COLO829 (cell line): ENCODE data around the gene COLQ.
"Not testable (repeated sequence)": the region's sequence is repeated elsewhere in the genome, so short reads cannot be mapped to it uniquely, and the experiment has no call there.

Source experiments
- DNase-seq: peaks from one replicate; pipeline ENCODE4 v3.0.0; 2012; ENCODE audit warnings: low spot score

The COLQ gene

DNA sequence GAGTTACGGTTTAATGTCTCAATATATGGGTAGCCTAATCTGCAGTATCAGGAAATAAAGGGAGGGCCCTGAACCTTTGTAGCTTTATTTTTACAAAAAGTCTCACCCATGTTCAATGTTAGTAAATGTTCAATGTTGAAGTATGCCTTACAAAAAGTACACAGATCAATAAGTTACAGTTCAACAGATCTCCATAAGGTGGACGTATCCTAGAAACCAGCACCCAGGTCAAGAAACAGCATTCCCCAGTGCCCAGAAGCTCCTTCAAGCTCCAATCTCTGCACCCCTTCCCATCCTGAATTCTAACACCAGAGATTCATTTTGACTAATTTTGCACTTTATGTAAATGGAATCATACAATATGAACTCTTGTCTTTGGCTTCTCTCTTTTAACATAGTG is 31.3 kb downstream of the COLQ start:
- DNase-seq, result no peak

DNA sequence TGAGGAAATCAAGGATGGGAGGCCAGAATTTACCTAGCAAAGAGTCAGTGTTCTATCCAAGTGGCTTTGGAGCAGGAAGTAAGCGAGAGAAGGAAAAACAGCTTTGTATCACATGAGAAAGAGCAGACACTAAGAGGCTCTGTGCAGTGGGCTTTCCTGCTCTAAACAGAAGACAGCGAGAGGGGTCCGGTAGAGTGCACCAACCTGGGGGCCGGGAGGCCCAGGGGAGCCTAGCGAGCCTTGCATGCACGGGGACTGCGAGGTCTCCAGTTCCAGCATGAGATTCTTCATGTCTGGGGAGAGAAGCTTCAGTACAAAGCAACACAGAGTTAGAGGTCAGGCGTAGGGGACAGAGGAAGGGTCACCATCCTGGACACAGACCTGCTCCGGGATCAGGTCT is 33.5 kb downstream of the COLQ start:
- DNase-seq, result no peak

DNA sequence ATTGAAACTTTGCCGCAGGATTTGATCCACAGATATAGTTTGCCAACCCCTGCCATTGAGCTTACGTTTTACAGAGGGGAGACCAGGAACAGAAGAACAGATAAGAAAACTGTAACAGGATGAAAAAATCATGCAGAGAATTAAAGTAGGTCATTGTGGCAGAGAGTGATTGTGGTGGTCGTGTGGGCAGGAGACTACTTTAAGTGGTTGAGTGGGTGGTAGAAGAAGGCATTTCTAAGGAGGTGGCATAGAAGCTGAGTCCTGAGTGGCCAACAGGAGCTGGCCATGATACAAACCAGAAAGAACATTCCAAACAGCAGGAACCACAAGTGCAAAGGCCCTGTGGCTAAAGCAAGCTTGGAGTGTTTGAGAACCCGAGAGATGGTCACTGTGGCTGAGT is 34.5 kb downstream of the COLQ start:
- no peak for DNase-seq

DNA sequence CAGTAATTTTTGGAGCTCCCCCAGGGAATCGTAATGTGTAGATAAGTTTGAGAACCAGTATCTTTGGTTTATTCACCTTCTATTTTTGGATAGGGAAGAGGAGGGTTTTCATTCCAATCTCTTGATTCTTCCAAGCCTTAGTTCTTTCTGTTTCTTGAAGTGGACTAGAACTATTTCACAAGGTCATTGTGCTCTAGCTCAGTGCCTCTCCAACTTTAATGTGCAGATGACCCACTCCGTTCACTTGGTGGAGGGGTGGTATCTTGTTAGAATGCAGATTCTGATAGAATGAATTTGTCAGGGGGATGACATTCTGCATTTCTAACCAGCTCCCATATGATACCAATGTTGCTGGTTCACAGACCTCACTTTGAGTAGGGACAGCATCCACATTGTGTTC is 35.5 kb downstream of the COLQ start:
- no peak for DNase-seq

DNA sequence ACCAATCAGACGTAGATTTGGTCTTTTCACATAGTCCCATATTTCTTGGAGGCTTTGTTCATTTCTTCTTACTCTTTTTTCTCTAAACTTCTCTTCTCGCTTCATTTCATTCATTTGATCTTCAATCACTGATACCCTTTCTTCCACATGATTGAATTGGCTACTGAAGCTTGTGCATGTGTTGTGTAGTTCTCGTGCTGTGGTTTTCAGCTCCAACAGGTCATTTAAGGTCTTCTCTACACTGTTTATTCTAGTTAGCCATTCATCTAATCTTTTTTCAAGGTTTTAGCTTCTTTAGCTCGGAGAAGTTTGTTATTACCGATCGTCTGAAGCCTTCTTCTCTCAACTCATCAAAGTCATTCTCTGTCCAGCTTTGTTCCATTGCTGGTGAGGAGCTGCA is 37.0 kb downstream of the COLQ start:
- not testable (repeated sequence) for DNase-seq

DNA sequence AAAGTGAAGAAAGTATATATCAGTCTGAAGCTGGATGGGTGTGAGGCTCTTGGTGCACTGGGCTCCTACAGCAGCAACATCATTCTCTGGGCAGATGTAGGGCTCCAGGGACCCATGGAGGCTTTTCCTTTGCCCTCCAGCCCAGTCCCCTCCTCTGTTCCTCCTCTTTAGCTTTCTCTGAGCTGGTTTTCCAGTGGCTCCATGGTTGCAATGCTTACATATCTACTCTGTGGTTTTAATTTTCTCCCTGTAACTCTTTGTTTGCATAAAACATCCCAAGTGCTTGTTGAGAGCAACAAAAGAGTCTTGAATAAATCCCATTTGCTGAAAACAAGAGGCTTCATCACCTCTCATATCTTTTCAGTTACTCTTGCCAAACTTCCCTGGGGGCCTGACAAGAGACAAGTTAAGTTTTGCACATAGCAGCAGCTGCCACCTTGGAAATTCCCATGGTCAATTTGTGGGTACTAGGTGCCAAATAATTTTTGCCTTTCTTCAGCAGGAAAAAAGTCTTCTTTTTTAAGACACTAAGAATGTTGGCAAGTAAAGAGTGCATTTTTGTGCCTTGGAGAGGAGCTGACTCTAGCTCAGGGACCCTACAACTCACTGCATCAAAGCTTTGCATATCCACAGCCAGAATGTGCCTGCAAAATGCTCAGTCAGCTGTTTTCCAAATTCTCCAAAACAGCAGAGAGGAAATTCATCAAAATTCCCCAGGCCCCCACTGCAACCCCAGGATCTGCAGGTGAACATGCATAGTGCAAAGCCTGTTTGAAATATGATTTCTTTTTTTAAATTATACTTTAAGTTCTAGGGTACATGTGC is 41.9 kb downstream of the COLQ start:
- DNase-seq, result no peak

DNA sequence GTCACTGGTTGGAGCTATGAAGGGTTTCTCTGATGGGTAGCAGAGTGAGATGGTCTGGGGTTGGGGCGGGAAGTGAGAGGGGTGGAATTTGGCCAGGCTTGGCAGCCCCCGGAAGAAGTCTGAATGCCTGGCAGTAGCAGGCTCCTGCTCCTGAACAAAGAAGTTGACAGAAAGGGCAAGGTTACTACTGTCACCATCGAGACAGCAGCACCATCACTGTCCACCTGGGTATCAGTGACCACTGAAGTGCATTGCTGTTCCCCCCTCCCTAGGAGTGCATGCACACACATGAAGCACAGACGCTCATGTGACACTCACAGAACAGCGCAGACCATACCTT is 42.9 kb downstream of the COLQ start:
- no peak for DNase-seq

DNA sequence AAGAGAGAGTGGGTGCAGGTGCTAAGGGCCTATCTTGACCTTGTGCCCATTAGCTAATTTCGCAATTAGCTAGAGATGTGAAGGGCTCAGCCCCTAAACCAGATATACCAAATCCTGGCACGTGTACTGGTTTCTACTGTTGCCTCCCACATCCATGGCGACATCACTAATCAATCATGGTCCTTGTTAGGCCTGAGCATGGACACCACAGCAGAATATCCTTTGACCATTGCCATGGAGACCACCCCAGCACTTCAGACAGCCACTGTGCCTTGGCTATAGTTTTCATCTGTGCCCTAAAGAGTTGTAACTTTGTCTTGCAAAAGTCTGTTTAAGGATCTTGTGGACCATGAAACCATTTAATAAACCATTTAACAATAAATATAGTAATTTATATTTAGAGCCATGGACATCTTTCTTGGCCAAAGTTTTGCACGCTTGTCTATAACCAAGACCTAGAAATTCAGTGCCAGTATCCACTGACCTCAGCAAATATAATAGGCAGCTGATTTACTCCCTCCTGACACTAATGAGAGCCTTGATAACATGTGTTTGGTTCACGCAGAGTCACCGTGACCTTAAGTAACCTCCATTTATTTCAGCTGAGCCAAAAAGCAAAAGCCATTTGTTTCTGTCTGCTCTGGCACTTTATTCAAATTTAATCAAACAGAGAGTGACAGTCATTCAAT is 43.4 kb downstream of the COLQ start:
- DNase-seq, result no peak

DNA sequence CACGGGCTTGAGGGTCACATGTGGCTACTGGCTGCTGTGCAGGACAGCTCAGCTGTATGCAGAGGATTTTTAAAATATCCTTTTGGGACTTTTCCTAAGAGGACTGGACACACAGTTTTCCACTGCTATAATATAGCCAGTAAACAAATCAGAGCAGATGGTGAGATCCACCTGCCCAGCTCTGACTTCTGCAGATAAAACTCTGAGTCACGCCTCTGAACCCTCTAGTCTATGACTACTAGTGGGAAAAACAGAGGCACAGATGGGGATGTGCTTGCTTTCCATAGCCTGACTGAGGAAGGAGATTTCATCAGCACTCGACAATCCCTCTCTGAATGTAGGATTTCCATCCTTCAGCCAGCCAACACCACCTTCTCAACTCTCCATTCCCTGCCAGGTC is 45.1 kb downstream of the COLQ start:
- no peak for DNase-seq

DNA sequence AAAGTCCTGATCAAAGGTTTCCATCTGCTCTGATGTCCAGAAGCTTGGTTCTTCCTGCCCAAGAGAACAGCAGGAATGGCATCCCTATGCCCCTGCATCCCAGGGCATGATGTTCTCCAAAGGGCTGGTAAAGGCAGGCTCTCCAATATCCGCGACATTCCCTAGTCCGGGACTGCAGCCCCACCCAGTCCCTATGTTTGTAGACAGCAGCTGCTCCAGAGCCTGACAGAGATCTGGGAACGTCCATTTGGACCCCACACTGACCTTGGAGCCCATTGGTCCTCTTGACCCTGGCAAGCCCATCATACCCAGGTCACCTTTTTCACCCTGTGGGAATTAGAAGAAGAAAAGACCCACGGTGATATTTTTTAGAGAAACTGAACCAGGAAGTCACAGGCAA is 46.3 kb downstream of the COLQ start:
- DNase-seq, result no peak

DNA sequence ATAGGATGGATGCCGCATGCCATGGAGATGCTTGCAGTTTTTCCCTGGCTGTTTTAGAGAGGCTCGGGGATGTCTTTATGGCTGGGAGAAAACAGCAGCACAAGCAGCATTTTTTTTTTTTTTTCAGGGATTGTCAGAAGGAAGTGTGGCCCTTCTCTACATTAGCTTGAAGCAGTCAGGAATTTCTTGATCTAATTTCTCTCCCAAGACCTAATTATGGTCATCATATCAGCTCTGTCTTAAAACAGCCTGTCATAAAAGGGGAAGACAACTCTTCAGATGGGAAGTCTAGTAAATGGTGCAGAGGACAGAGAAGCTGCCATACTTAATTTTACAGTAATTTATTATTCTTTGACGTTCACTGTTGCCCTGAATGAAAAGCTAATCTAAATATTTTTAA is 49.6 kb downstream of the COLQ start:
- DNase-seq, result no peak

DNA sequence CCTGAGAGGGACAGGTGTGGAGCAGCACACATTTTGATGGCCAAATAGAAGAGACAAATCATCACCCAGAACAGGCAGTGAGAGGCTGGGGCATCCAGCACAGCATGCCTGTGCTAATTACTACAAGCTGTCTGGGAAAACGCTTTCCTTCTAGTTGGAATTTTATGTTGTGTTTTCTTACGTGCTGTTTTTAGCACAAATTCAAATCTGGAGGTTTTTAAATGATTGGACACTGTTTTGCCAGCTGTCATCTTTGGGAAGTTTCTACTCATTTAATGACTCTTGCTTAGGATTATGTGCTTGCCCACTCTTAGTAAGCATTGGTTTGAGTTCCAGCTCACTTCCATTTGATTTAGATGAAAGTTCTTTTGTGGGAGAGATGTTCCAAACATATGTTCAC is 50.7 kb downstream of the COLQ start:
- no peak for DNase-seq

DNA sequence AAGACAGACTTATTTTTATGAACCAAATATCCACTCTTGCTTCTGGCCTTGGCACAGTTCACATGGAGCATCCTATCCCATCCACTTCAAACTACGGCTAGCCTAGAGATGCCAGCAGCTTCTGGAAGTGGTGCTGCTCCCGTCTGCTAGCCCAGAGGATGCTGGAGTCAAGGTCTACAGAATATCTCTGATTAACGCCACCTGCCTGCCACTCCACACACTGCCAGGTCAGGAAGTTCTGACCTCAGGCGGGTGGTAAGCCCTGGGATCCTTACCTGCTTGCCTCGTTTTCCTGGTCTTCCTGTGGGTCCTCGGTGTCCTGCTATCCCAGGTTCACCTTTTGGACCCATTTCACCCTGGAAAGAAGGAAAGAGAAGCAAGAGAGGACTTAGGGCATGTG is 51.2 kb downstream of the COLQ start:
- no peak for DNase-seq

DNA sequence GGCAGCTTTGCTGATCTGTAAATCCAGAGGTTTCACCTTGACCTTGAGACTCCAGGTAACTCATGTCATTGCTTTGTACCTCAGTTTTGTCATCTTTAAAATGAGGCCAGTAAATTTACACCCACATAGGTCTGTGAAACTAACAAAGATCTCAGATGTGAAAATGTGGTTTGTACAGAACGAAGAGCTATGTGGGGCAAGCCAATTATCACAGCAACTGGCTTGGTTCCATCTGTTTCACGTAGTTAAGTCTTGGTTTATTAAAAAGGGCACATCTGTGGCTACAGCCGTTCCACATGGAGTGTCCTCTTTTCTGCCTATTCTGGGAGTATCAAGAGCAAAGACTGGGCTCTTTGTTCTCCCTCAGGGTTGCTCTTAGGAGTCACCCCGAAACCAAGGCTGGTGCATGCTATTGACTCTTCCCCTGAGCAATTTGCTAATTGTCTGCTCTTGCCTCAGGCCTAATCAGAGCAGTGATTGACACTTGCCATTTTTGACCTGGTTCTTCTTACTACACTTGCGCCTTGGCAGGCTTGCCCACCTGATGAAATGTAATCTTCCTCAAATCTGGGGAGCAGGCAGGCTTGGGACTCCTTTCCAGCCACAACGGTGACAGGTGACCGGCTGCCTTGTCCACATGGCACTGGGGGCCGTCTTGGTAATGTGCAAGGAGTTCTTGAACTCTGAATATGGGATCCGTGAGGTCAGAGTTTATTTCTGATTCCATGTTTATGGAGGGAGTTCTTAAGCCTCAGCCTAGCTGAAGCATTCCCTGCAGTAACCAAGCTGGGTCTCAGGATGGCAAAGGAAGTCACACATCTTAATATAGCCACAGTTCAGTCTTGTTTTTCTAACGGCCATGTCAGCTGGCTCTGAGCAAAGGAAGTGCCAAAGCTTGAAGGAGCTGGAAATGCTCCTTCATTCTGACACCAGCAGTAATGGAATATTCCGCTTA is 54.0 kb downstream of the COLQ start:
- no peak for DNase-seq

DNA sequence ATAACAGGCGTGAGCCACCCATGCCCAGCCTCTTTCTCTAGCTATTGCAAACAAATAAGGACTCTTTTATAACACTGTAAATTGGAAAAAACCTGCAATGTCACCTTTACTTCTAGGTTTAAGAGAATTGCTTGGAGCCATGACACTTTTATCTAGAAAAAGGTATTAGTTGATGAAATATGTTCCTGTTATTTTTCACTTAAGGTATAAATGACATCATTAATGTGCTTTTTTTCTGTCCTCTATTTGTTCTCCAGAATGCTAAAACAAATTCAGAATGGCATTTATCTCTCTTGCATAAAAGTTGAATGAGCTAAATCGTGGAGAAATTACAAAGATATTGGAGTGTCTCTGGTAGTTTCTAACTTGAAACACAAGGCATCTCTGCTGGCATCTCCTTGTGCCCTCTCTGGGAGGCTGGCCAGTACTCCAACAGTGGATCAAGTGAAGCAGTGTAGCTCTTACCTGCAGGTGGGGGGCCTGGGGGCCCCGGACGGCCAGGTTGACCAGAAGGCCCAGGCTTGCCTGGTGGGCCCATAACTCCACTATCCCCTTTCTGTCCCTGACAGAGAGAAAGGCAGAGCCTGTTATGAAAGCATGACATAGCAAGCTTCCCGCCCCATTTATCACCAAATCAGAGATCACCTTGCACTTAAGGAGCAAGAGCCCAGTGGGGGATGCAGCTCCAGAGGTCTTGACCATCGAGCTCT is 55.5 kb downstream of the COLQ start:
- no peak for DNase-seq

DNA sequence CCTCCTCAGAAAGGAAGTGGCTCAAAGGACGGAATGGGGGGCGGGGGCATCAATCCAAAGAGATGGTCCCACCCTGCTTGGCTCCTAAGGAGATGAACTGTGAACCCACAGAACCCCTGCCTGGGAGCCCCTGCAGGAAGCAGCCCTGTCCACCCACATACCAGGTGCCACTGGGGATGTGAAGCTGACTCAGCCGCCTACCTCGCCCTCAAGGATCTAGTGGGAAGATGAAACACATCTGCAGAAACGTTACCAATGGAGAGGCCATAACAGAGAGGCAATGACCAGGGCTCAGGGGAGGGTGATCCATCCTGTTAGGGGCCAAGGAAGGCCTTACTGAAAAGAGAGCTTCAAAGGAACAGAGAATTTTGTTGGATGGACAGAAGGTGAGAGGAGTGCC is 59.1 kb downstream of the COLQ start:
- DNase-seq, result no peak

DNA sequence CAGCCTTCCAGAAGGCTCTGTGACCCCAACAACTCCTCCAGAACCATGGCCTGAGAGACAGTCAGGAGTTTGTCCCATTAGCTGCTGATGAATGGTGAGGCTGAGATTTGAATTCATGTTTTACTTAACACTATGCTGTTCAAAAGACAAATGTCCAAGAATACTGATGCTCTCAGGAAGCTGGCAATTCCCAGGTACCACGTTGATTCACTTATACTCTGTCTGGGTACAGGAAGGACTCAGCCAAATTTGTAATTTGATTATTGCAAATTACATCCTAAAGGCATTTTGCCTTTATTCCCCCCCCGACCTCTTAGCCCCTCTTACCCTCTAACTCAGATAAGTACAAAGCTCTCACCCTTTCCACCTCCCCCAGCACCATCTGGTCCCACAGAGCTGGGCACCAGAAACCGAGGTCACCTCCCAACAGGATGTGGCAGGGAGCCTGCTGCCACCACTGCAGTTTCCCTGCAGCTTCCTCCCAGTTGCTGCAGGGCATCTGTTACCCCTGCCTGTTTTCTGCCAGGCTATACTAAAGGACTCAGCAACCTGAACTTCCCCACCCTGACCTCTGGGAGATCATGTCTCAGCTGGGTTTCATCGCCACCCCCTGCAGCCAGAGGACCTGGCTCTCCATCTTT is 60.5 kb downstream of the COLQ start:
- no peak for DNase-seq

DNA sequence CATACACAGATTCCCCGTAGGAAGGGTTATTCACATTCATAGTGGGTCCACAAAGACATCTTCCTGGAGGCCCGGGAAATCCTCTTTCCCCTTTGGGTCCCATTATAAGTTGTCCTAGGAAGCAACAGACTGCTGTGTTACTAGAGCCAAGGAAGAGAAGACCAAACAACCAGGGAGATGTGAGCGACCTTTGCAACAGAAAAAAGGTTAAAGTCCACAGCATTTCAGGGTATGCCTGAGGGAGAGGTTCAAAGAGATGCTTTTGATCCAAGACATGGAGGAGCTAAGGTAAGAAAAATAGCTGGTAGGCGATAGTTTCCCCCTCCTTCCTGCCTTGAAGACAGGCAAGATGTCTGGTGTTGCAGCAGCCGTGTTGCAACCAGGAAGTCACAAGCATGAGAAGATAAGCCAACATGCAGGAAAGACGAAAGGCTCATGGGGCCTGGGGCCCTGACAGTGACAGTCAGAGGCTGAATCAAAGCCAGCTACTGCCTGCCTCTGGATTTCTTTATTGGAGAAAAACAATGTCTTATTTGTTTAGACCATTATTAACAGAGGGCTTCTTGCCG is 63.2 kb downstream of the COLQ start:
- no peak for DNase-seq

DNA sequence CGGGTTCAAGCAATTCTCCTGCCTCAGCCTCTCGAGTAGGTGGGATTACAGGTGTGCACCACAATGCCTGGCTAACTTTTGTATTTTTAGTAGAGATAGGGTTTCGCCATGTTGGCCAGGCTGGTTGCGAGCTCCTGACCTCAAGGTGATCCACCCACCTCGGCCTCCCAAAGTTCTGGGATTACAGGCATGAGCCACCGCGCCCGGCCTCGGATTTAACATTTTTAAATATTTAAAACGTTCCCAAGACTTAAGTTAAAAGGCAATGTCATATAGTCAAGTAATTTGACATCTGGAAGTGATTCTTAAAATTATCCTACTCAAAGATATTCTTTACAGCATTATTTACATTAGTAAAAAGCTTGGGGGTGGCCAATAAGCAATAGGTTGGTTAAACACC is 64.6 kb downstream of the COLQ start:
- not testable (repeated sequence) for DNase-seq

DNA sequence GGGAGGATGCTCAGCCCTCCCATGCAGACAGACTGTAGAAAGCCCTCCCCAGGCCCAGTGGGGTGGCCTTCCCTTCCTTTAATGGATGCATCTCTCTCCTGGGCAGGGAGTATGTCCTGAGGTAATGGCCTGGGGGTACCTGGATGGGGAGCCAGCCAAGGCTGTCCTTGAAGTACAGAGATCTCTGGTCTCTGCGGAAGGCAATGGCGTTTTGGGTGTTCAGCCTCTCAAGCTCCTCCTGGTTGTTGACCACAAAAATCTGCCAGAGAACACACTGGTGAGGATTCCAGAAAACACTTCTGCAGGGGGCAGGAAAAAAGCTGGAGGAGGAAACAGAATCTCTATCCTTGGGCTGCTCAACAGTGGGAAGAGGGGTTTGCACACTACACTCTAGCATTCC is 65.2 kb downstream of the COLQ start:
- DNase-seq, result no peak

DNA sequence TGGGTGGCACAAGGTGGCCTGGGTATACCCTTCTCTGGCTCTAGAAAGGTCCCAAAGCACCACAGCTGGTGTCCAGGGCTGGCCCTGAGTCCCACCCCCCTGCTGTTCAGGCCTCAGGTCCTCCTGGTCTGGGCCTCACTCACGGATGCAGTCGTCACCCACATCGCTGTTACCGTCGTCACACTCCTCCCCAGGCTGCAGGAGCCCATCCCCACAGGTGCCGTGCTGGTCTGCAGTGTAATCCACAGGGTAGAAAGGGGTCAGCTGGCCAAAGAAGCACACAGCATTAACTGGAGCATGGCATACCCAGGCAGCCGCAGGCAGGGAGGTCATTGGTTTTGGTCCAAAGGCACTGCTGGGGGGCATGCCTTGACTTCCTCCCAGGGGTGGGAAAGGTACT is 65.8 kb downstream of the COLQ start:
- DNase-seq, result no peak
